IPS-NIHi7 (cell line): ENCODE data around the gene PNPLA7.
A peak's percentile ranks its signal among the peaks of the same experiment; 100 is the strongest.

Experiments used
- DNase-seq: peaks from one replicate; pipeline ENCODE4 v3.0.0; 2012; ENCODE audit warnings: mixed read lengths; ENCODE audit errors: extremely low spot score

The PNPLA7 gene

DNA sequence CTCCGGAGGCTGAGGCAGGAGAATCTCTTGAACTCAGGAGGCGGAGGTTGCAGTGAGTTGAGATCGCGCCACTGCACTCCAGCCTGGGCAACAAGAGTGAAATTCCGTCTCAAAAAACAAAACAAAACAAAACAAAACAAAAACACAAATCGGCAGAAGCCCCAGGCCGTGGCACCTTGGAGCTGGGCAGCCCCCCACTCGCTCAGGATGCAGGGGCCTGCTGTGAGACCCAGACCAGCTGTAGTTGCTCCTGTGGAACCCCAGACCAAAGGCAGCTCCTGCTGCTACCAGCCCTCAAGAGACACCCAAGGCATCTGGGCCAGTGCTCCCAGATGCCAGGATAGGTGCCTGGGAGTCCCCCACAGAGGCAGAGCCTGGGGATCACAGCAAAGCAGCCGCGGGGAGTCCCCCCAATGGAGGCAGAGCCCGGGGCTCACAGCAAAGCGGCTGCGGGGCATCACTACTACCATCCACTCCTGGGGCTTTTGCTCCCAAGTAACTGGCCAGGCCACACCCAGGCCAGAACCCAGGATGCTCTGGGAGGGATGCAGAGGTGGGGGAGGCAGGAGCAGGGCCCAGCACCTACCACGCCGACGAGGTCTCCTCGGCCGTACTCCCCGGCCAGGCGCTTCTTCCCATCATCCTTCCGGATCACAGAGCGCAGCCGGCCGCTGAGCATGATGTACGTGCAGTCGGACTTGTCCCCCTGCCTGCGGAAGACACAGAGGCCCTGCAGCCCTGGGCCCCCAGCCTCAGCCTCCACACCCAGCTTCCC, 53.4 kb downstream of the PNPLA7 start:
- no peak for DNase-seq

DNA sequence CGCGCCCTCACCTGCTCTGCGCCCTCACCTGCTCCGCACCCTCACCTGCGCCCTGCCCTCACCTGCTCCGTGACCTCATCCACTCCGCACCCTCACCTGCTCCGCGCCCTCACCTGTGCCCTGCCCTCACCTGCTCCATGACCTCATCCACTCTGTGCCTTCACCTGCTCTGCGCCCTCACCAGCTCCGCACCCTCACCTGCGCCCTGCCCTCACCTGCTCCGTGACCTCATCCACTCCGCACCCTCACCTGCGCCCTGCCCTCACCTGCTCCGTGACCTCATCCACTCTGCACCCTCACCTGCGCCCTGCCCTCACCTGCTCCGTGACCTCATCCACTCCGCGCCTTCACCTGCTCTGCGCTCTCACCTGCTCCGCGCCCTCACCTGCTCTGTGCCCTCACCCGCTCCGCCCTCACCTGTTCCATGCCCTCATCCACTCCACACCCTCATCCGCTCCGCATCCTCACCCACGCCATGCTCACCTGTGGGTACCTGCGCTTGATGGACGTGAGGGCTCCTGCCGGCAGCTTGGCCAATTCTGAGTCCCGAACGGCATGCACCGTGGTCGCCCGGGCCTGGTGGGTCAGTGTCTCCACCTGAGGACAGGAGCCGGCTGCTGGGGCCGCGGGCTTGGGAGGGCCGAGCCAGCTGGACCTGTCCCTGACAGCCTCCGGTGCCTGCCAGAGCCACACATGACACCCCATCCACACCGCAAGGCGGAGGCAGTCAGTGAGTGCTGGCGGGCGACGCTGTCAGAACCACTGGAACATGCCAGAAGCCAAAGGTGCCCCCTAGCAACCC, 55.5 kb downstream of the PNPLA7 start:
- DNase-seq = no peak

DNA sequence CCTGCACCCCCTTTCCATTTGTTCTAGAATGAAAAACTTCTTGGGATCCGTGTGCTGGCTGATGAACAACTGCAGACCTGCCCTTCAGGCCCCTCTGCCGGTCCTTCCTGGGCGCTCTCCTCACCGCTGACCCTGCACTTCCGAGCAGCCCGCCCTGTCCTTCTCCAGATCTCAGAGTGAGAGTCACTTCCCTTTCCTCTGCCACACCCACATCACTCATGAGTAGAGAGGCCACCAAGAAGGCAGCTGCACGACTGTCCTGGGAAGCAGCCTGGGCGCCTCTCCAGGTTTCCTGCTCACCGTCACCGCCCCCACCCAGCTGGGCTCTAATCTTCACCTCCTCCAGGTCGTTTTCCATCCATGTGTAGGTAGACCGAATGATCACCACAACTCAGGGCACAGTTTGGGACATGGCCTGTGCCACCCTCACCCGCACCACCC, 56.1 kb downstream of the PNPLA7 start:
- no peak for DNase-seq

DNA sequence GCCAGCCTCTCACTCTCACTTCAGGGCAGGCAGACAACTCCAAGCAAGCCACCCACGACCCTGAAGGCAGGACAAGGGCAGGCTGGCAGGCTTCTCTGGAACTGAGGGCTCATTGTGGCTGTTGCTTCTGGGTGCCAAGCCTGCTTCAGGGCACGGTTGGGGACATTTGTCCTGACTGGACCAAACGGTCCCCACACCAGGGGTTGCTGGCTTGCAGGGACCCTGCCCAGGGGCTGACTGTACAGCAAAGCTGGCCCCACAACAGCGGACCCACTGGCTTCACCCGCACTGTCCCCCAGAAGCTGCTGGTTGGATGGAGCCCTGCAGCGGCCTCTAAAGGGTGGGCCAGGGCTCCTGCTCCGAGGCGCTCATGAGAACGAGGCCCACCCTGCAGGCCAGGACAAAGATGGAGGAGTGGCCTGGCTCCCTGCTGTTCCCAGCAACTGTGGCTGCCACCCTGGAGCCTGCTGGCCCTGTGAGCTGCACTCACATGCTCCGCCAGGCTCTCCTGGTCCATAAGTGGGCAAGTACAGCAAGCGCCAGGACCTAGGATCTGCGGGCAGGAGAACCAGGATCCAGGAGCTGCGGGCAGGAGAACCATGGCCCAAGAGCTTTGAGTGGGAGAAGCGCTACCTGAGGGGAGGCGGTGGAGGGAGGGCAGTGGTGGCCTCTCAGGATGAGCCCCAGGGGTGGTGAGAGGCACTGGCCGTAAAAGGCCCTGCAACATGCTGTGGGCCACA, 56.7 kb downstream of the PNPLA7 start:
- DNase-seq = no peak

DNA sequence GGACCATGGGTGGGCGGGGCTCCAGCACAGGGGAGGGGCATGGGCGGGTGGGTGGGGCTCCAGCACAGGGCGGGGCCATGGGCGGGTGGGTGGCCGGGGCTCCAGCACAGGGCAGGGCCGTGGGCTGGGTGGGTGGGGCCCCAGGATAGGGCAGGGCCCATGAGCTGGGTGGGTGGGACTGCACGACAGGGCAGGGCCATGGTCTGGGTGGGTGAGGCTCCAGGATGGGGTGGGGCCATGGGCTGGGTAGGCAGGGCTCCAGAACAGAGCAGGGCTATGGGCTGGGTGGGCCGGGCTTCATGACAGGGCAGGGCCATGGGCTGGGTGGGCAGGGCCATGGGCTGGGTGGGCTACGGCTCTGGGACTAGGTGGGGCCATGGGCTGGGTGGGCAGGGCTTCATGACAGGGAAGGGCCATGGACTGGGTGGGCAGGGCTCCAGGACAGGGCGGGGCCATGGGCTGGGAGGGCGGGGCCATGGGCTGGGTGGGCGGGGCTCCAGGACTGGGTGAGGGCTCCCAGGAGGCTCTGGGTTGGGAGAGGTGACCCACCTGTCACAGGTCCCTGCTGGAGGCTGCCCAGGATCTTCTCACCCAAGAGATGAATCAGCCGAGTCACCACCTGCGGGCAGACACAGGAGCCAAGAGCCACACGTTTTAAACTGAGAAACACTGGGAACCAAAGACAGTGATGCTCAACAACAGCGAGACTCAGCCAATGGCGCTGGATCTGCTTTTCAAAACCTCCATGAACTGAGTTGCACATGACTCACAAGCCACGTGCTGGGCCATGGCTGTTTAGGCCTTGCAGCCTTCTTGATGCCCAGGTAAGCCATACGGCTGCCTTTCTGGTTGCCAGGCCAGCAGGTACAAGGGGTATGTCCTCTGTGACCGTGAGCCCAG, 57.5 kb downstream of the PNPLA7 start:
- DNase-seq = peak; percentile 94

DNA sequence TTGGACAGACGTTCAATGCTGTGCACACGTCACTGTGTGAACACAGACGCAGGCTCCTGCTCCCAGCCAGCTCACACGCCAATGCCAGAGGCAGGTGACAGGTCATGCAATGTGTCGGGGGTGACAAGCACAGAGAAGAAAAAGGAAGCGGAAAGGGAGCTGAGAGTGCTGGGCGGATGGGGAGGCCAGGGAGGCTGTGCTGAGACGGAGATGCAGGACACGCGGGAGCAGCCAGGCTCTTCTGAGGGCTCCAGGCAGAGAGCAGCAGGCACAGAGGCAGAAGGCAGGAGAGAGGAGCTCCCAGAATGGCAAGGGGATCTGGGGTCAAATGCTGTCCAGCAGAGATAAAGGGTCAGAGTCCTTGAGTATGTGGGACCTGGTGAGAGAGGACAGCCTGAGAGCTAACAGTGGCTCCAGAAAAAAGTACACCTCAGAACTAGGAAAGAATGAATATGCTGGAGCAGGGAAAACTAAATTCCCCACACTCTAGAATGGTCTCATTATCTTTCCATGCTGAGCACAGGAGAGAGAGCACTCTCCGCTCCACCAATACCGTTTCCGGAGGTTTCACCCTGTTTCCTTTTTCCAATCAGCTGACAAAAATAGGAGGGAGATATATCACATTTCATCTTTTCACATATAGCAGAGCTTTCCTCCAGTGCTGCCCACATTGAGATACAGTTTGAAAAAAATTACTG, 58.3 kb downstream of the PNPLA7 start:
- DNase-seq = no peak

DNA sequence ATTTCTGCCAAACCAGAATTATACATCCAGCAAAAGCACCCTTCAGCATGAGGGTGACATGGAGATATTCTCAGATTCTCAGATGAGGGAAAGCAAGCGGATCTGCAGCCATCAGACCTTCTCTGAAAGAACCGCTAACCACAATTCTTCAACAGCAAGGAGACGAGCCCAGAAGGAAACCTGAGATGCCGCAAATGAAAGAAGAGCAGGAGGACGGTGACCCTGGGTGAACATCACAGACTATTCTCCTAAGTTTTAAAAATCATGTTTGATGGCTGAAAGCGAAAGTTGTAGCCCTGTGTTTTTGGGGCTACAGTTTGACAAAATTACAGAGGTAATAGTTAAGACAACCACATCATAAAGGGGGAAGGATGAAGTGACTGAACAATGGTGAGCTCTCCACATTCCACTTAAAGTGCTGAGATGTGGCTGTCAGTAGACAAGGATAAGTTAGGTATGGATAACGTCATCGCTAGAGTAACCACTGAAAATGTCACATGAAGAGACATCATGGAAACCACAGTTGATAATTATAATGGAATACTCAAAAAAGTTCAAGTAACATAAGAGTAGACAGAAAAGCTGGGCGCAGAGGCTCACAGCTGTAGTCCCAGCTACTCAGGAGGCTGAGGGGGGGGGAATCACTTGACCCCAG, 59.5 kb downstream of the PNPLA7 start:
- DNase-seq = no peak

DNA sequence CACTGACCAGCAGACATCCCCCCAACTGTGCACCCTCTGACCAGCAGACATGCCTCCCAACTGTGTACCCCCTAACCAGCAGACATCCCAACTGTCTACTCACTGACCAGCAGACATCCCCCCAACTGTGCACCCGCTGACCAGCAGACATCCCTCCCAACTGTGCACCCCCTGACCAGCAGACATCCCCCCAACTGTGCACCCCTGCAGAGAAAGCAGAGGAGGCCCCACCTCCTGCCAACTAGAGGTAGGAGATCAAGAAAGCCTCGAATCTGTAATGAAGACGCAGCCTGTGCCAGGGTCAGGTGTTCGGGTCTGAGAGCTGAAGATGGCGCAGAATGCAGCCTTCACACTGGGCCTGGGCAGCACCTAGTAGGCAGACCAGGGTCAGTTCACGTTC, 61.3 kb downstream of the PNPLA7 start:
- no peak for DNase-seq

DNA sequence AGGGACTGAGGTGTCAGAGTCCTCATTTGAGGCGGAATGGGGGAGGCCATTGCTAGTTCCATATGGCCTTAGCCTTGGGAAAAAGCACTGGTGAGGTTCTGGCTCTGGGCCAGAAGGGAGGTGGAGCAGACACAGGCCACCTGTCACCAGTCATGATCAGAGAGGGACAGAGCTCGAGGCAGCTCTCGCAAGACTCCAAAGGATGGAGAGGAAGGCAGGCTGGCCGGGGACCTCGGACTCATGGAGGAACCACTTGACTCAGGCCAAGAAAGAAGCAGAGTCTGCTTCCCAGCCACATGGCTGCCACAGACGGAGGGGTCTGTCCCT, 61.9 kb downstream of the PNPLA7 start:
- DNase-seq = no peak

DNA sequence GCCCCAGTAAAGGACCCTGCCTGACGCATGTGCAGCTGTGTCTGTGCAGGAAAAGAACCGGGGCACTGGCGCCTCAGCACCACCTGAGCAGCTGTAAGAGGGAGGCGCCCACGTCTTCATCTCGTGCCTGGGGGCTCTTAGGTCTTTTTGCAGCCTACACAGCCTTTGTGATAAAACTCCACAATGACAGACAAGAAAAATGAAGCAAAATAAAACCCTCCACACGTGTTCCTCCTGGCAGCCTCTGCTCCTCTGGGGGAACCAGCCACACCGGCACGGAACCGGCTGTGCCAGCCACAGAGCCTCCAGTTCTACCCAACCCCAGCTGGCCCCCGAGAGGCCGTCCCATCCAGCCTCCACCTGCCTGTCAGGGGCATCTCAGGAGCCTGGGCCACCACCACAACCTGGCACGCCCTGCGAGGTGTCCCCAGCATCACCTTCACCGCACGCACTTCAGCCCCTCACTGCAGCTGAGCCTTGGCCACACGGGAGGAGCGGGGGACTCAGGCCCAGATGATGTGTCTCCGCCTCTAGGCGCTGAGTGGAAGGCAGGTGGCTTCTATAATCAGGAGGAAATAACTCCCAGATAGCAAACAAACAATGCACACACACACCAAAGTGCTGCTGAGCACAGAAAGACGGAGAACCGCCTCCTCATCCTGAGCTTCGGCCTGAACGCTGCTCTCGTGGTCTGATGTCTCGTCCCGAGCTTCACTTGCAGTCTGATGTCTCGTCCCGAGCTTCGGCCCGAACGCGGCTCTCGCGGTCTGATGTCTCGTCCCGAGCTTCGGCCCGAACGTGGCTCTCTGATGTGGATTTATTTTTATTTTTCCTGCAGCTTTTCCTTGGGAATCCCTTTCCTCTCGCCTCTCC, 62.5 kb downstream of the PNPLA7 start:
- no peak for DNase-seq

DNA sequence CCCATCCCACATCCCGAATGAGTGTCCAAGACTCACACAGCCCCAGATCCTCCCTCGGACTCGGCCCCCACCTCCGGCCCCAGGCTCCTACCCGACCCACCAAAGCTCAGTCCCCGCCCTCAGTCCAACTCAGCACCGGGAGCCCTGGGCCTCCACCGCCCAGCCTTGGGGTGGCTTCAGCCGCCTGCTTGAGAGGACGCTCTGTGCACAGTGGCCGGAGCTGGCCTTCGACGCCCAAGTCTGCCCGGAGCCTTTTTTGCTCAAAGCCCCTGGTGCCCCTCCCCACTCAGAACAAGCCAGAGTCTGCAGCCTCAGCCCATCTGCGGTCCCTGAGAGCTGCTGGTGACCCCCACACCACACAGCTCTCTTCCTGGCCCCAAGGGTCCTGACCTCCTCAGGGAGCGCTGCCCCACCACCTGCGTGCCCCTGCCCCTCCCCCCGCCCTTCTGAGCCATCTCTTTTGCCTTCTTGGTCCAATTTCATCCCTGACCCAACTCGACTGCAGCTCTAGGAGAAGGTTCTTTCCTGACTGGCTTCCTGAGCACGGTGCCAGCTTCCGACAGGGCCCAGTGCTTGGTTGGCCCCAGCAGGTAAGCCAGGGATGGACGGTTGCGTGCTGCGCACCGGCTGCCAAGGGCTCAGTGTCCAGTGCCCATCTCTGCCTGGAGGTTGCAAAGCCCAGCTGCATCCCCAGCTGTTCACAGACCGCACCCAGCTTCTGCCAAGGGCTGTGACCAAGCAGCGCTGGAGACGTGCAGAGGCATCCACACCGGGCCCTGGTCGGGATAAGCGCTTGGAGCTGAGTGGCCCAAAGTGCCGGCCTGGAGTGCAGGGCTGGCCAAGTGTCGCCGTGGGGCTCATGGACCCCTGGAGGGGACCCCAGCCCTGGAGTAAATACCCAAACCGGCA, 63.4 kb downstream of the PNPLA7 start:
- DNase-seq = no peak

DNA sequence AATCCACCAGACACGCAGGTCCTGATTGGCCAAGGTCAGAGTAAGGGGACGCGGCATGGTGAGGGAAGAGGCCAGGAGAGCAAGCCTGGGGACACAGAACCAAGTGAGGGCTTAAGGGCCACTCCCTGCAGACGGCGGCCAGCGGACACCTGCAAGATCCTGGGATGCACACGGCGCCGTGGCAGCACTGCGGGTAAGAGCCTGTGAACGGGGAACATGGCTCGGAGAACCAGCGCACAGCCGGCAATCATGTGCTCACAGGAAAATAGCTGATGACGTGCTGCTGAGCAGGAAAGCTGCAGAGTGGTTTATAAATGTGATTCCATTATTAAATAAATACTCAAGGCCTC, 64.1 kb downstream of the PNPLA7 start:
- DNase-seq = no peak

DNA sequence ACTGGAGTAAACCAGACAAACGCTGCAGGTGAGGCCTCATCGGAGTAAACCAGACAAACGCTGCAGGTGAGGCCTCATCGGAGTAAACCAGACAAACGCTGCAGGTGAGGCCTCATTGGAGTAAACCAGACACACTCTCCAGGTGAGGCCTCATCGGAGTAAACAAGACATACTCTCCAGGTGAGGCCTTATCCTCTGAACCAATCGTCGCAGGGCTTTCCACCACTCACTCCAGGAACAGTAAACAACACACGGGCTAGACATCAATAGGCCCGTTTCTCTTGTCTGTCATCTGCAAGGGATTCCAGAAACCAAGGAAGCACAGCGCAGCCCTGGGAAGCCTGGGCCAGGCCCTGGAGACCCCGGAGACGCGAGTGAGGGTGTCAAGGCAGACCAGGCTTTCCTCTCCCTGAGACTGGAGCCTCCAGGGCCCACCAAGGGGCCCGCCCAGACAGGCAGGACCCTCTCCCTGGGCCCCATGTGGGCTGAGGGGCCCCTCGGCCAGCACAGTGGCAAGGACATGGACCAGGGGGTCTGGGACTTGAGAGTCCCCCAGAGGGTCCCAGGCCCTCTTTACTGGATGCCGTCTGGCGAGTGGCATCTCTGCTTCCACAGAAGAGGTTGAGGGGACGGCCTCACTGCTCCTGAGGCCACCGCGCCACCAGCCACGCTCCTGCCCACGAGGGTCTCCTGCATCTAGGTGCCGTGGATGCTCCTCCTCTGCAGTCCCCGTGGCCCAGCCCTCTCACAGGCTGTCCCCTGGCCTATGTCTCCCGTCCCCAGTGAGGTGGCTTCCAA, 64.7 kb downstream of the PNPLA7 start:
- no peak for DNase-seq

DNA sequence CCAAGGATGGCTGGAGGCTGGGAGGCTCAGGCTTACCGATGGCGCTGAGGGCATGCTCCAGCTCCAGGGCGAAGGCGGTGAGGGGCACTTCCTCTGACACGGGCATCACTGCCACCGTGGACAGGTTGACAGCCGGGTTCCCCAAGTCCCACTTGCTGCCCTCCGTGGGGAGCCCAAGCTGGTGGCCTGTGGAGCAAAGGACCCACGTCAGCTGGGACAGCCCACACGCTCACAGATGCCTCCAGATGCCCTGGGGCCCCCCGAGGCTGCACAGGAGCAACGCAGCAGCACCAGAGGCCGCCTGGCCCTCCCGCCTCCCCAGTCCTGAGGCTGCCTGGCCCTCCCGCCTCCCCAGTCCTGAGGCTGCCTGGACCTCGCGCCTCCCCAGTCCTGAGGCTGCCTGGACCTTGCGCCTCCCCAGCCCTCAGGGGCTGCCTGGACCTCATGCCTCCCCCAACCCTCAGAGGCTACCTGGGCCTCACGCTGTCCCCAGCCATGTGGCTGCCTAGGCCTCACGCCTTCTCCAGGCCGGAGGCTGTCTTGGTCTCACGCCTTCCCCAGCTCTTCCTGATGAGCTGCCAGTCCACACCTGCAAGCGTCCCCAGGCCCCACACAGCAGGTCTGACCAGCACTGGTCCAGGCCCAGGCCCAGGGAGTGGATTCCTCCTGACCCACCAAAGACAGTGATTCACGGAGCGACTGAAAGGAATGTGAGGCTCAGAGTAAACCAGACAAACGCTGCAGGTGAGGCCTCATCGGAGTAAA, 65.5 kb downstream of the PNPLA7 start:
- DNase-seq = no peak

DNA sequence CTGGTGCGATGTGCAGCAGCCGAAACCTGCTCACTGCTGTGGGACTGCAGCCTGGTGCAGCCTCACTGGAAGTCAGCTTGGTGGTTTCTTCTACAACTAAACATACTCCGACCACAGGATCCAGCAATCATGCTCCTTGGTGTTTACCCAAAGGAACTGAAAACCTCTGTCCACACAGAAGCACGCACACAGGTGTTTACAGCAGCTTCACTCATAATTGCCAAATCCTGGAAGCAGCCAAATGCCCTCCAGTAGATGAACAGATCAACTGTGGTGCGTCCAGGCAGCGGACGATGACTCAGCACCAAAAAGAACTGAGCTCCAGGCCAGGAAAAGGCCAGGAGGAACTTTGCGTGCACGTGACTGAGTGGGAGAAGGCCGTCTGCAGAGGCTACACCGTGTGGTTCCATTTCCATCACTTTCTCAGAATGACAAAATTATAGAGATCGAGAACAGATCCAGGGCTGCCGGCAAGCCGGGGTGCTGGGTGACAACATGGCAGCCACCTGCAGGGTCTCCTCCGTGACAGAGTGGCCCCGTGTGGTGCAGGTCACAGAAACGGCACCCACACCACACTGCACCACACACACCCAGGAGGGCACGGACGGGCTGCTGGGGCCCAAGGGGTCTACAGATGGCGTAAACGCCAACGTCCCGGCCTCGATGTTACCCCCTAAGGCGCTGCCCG, 68.0 kb downstream of the PNPLA7 start:
- no peak for DNase-seq
